ENCODE results near the gene NDUFV2.

DNA sequence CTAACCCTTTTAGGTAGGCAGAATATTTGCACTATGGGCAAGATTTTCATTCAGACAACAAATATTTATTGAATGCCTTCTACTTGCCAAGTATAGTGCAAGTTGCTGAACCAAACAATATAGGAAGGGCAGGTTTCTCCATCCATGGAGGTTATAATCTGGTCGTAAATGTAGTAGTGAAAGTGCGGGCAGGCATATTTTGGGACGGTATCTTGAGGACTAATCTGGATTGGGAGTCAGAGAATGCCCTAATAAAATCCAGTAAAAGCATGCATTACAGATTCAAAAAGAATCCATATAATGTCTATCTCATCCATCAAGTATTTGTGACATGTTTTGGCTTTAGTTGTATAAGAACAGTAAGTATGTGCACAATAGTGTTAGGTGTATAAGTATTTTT is 1.7 kb upstream of the NDUFV2 start:
- TF ChIP-seq GATA3 (IDR thresholded peaks at IDR 0.05; ENCODE audit: low read depth, low read length) (no peak), GATA2 (IDR thresholded peaks at IDR 0.05; ENCODE audit: low read depth, low read length) (no peak)

Data from SH-SY5Y (cell line).